GM18505 (cell line): ENCODE data around the gene TCP11.
"Not testable (repeated sequence)": the region's sequence is repeated elsewhere in the genome, so short reads cannot be mapped to it uniquely, and the experiment has no call there.

Experiments used
- ATAC-seq: cut with Tn5 transposase; IDR thresholded peaks from one replicate; pipeline ENCODE4 v1.9.1; 2021; ENCODE audit not compliant: unreplicated experiment
- POLR2A ChIP-seq: IDR thresholded peaks from 4 replicates; pipeline ENCODE4 v1.6.1; 2011; ENCODE audit warnings: borderline replicate concordance; ENCODE audit not compliant: insufficient read depth, insufficient read length; ENCODE audit errors: extremely low read depth

TCP11 gene

GRCh38 chr6:35148167-35148741 lies 7.1 kb upstream of the TCP11 start:
- no peak for TF ChIP-seq POLR2A
- no peak for ATAC-seq

- no peak for TF ChIP-seq POLR2A
- ATAC-seq = no peak
These were observed 6.3 kb upstream of the TCP11 start for GRCh38 chr6:35147486-35147885.

- TF ChIP-seq POLR2A = no peak
- no peak for ATAC-seq
These were observed 5.9 kb upstream of the TCP11 start for GRCh38 chr6:35147026-35147425.

DNA sequence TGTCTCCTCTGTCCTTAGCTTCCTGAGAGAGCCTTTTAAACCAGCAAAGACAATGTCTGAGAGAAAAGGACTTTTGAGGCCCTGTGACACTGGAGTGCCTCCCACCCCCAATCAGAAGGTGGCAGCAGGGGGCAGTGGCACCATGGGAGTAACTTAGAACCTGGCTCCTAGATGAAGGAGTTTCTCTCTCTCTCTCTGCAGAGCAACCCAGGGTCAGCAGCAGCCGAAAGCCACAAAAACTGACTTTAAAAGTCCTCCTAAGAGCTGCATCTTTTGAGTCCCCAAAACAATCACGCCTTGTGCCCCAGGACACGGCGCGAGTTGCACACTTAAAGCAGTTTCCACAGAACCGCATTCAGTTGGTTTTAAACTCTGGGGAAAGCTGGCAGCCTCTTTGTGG lies 5.3 kb upstream of the TCP11 start:
- no peak for ATAC-seq
- TF ChIP-seq POLR2A = no peak

- ATAC-seq = no peak
- TF ChIP-seq POLR2A = no peak
These were observed 4.6 kb upstream of the TCP11 start for GRCh38 chr6:35145757-35146156.

- ATAC-seq = no peak
- no peak for TF ChIP-seq POLR2A
These were observed 1.7 kb upstream of the TCP11 start for GRCh38 chr6:35142588-35143569.

- no peak for TF ChIP-seq POLR2A
- no peak for ATAC-seq
These were observed 516 bp downstream of the TCP11 start for GRCh38 chr6:35140639-35141006.

DNA sequence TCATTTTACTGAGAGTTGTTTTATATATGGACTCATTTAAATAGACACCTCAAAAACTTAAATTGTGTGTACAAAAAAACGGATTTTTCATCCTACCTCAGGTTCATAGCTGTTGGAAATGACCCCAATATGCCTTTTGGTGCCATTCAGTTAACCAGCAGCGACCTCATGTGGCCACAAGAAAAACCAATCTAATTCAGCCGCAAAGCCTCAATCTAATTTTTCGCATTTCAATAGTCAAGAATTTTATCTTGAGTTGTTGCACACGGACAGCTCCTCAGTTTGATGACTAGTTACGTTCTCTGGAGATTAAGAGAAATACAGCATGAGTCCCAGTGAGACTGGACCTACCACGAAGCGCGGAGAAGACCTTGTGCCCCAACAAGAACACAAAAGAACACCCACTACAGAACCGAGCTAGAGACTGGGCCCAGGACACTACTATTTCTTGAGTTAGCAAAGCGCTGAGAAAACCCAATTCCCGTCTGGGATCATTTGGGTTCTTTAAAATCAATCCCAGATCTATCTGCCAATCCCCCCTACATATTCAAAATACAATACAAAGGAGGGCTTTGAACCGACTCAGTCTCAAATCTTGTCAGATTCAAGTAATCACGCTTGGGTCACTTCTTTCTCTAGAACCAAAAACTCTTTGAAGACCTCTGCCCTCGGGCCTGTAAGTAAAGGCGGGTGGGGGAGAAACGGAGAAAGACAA lies 1.1 kb downstream of the TCP11 start:
- TF ChIP-seq POLR2A = no peak
- ATAC-seq = no peak

DNA sequence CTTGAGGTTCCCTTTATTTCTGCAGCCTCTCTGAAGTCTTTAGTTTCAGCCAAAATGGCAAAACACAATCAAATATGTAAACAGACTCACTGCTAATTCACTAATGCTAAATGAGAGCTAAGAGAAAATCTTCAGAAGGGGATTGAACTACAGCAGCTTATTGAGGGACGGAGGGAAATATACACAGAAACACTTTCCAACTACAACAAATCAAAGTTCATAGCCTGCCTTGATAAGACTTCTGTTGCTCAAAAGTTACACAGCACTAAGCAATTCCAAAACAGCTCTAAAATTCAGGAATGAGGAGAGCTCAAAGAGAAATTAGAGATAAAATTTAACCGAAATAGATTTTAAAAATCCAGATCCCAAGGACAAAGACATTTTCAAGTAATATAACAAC lies 1.7 kb downstream of the TCP11 start:
- no peak for TF ChIP-seq POLR2A
- no peak for ATAC-seq

- ATAC-seq = not testable (repeated sequence)
These were observed 2.9 kb downstream of the TCP11 start for GRCh38 chr6:35138191-35138590.

DNA sequence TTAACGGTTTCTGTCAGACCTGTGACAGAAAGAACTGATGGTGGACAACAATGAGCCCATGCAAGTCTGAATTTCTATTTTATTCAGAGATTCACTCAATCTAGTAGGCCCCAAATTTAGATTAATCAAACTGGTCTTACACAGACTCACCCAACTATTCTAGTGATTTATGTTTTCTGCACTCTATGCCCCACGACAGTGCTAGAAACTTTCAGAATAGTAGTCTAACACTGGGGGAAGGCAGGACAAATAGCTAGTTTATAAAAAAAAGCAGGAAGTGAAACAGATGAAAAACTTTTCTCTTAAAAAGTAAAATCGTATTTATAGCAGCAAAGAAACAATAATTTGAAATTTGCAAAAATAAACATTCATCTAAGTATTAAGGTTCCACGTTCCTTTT lies 5.0 kb downstream of the TCP11 start:
- TF ChIP-seq POLR2A = no peak
- no peak for ATAC-seq

DNA sequence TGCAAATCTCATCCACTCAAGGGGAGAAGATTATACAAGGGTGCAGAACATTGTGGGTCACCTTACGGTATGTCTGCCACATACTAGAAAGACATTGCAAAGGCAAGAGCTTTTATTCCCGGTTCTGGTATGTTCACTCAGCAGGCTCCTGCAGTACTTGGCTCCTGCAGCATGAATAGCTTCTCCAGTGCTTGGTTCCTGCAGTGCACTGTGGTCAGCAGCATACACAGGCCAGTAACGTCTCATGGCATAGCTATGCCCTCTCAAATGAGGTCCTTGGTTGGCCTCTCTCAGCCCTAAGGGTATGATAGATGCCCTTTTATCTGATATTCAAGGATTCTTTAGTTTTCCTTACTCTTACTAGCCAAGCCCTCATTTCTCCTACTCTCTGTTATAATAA lies 12.6 kb downstream of the TCP11 start:
- ATAC-seq = no peak
- no peak for TF ChIP-seq POLR2A

DNA sequence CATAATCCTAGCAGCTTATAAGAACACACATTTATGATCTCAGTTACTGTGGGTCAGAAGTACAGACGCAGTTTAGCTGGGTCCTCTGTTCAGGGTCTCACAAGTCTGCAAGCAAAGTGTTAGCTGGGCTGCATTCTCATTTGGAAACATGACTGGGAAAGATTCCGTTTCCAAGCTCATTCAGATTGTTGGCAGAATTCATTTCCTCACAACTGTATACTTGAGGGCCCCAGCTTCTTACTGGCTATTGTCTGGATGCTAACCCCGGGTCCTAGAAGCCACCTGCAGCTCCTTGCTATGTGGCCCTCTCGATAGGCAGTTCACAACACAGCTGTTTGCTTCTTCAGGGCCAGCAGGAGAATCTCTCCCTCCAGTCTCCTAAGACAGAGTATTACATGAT lies 13.1 kb downstream of the TCP11 start:
- no peak for ATAC-seq
- no peak for TF ChIP-seq POLR2A

DNA sequence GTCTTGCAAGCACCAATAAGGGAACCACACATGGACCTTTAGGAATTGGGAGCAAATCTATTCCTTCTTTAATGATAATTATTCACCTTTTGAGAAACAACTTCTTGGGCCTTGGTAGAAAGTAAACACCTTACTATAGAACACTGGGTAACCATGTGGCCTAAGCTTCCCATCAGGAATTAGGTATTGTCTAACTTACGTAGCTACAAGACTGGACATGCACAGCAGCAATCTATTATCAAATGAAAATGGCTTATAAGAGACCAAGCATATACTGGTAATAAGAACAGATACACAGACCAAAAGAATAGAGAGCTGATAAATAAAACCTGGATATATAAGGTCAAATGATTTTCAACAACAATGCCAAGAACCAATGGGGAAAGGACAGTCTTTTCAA lies 16.8 kb downstream of the TCP11 start:
- no peak for ATAC-seq
- TF ChIP-seq POLR2A = no peak
